Urothelium cell line (cell line): ENCODE results near the gene MALAT1.

Experiments used
- DNase-seq: peaks from one replicate; pipeline ENCODE4 v3.0.0; 2011; ENCODE audit warnings: low spot score, mixed read lengths
- FAIRE-seq: peaks from 2 replicates; lab custom pipeline; 2011; peaks lifted over from hg19 to GRCh38; lab: Jason Lieb, UNC

MALAT1 gene

DNA sequence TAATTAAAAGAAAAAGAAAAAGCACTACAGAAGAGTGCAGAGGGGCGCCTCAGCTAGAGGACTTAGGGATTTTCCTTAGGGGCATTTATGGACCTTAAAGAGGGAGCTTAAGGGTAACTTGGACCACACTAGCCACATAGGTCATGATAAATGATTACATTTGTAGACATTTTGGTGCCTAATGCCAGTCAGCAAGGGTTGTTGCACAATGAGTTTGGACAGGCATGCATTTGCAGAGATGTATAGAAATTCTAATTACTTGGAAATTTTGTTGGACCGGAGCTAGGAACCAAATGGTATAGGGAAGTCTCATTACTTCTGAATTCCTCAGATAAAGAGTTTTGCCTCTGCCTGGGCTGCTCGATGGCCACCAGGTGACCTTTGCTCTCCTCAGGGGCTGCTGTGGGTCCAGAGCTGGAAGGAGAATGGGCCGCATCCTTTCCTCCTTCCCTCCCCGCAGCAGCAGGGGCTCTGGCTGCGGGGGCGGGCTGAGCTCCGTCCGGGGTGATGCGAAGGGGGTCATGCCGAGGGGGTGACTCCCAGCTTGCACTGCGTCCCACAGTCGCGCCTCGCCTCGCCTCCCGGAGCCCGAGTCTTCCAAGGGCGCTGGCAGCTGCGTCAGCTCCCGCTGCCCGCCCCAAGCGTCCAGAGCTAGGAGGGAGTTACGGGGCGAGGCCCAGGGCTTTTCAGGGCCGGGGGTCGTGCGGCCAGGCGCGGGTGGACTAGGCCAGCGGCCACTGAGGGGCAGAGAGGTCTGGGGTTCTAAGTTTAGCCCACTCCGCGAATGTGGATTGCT is 20.3 kb upstream of the MALAT1 start:
- no peak for FAIRE-seq
- DNase-seq, result no peak

- FAIRE-seq (no peak), DNase-seq (no peak)
These were observed 19.4 kb upstream of the MALAT1 start for GRCh38 chr11:65479184-65480145.

DNA sequence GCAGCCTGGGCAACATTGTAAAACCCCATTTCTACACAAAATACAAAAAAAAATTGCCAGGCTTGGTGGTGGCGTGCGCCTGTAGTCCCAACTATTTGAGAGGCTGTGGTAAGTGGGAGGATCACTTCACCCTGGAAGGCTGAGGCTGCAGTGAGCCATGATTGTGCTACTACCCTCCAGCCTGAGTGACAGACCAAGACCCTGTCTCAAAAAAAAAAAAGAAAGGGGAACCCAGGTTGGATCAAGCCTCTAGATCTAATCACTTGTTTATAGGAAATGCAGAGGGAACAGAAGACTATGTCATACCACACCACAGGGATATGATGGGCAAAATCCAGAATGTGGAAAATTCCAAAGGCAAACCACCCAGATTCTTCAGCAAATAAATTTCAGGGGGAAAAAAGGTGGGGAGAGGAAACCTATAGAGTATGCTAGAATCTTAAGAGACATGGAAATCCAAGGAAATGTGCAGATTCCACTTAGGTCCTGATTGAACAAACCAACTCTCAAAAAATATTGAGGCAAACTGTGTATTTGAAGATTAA is 16.5 kb upstream of the MALAT1 start:
- FAIRE-seq (no peak), DNase-seq (no peak)

- FAIRE-seq, result no peak
- DNase-seq, result no peak
These were observed 13.0 kb upstream of the MALAT1 start for GRCh38 chr11:65485920-65486219.

DNA sequence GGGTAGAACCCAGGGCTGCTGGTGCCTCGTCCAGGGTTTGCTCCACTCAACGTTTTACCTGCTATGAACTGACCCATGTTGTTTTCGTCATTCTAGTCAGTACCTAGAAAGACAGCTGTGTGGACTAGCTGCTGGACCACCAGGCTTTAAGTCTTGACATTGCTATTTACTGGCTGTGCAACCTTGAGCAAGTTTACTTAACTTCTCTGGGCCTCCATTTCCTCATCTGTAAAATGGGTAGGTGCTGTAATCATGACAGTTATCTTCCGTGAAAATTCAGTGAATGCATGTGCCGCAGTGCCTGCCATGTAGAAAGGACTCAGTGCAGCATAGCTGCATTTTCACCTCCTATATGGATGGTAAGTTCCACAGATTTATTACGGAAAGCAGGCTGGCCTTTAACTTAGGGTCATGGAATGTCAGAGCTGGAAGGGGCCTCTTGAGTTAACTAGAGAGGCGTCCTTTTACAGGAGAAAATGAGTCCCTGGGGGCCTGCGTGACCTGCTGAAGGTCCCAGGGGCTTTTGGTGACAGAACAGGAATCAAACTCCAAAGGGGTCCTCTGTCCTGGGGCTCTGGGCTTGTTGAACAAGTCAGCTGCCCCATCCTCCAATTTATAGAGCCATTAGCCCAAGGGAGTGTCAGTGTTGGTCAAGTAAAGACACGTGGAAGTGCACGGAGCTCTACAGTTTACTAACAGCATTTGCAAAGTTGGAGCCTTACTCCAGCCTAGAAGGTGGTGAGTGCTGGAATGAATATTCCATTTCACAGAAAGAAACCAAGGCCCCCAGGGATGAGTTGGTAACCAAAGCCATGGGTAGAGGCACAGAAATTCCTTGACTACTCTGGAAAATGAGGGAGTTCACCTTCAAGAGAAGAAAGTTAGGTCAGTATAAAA is 12.0 kb upstream of the MALAT1 start:
- no peak for FAIRE-seq
- no peak for DNase-seq

GRCh38 chr11:65487467-65488272 is 11.2 kb upstream of the MALAT1 start:
- FAIRE-seq (no peak), DNase-seq (peak; percentile 95)

DNA sequence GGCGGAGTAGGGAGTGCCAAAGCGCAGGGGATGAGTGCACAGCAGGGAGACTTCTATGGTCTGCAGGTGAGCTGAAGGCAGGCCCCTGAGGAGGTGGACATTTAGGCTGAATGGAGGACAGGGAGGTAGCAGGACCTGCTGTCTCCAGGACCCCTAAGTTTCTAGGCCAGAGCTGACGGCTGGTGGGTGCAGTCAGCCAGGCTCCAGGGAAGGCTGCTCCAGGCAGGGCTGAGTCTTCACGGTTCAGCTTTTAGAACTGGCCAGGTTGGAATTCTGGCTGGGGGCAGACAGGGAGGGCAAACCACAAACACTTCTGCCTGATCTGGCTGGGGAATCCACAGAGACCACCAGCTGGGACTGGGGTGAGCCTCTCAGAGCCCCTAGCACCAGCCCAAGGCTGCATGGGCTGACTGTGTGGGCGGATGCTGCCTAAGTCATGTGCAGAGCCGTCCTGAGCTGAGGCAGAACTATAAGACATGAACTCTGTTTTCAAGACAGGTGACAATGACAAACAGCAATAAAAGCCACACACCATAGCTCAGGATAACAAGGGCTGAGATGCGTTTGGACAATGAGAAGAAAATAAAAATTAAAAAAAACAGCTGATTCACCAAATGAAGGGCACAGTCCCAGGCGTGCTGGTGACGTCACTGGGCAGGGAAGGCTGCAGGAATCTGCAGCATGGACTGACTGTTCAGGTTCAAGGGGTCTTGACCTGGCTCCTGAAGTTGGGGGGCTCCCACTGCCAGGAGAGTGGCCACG is 10.4 kb upstream of the MALAT1 start:
- DNase-seq, result no peak
- FAIRE-seq, result no peak

GRCh38 chr11:65489035-65489705 is 9.7 kb upstream of the MALAT1 start:
- FAIRE-seq, result no peak
- no peak for DNase-seq

- DNase-seq, result no peak
- no peak for FAIRE-seq
These were observed 9.0 kb upstream of the MALAT1 start for GRCh38 chr11:65489706-65490320.

DNA sequence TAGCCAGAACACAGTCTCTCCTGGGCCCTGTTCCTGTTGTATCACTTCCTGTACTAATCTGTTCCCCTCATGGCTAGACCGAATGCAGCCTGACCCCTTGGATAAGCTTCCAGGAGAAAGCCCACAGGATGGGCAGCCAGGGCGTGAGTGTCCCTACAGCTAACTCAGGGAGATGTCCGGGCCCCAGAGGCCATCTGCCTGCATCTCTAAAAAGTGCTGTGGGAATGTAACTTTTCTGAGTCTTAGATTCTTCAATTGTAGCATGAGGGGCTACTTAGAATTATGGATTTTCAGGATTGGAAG is 7.7 kb upstream of the MALAT1 start:
- no peak for FAIRE-seq
- no peak for DNase-seq

DNA sequence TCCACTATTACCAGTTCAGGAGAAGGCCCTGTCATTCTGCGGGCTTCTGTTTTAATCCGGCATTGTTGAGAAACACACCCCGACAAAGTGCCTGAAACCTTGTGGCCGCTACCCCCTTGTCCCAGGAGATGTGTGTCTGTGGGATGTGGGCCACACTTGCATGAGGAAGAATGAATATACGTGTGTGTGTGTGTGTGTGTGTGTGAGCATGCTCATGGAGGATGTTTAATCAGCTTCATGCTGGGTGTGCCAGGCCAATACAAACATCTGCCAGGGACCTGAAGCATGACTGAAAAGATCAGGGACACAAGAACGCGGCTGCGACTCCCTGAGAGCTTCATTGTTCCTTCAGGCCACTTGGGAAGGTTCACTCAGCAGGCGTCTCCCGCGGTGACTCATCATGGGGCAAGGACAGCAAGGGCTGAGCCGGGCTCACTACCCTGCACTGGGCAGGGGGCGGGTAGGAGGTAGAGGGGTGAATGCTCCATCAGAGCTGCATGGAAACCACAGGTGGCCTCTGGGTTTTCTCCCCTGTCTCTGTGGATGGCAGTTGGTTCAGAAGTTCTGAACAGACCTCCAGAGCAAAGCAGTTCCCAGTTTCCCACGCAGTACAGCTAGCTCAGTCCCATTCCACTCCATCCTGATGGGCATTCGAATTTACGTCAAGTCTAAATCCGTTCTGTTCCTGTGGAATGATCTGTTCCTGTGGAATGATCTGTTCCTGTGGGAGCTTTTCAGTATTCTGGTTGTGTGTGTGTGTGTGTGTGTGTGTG is 7.0 kb upstream of the MALAT1 start:
- FAIRE-seq (no peak), DNase-seq (no peak)

DNA sequence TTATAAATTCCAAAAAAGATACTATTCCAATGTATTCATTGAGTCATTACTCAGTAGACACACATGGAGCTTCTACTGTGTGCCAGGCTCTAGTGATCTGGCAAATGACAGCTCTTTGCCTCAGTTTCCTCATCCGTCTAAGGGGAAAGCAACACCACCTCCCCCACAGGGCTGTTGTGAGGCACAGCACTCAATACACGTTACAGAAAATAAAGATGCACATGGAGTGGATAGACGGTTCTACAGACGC is 6.5 kb upstream of the MALAT1 start:
- no peak for DNase-seq

GRCh38 chr11:65492637-65493366 is 6.0 kb upstream of the MALAT1 start:
- DNase-seq, result no peak
- no peak for FAIRE-seq

More for the DNA sequence above, 6.5 kb upstream of the MALAT1 start:
- no peak for FAIRE-seq

- DNase-seq (peak; percentile 74), FAIRE-seq (no peak)
These were observed 5.3 kb upstream of the MALAT1 start for GRCh38 chr11:65493367-65494176.

- FAIRE-seq (no peak), DNase-seq (no peak)
These were observed 2.3 kb upstream of the MALAT1 start for GRCh38 chr11:65496304-65497140.
